HG03565 (cell line): ENCODE results near the gene CHST11.

Source experiments
- ATAC-seq: cut with Tn5 transposase; IDR thresholded peaks from one replicate; pipeline ENCODE4 v1.9.1; 2021; ENCODE audit warnings: mild to moderate bottlenecking, moderate library complexity; ENCODE audit not compliant: unreplicated experiment

CHST11 gene

GRCh38 chr12:104578453-104578852 lies 121.7 kb downstream of the CHST11 start:
- no peak for ATAC-seq

- ATAC-seq, result peak; percentile 39
Observed at GRCh38 chr12:104579718-104580495, 123.2 kb downstream of the CHST11 start.

- ATAC-seq, result no peak
Observed at GRCh38 chr12:104581005-104581570, 124.3 kb downstream of the CHST11 start.

- ATAC-seq, result peak; percentile 72
Observed at GRCh38 chr12:104582739-104583138, 126.0 kb downstream of the CHST11 start.

- ATAC-seq, result peak; percentile 38
Observed at GRCh38 chr12:104583301-104583700, 126.6 kb downstream of the CHST11 start.

GRCh38 chr12:104585448-104586055 lies 128.8 kb downstream of the CHST11 start:
- ATAC-seq, result no peak

GRCh38 chr12:104586351-104586919 lies 129.7 kb downstream of the CHST11 start:
- ATAC-seq, result no peak

- ATAC-seq, result no peak
Observed at GRCh38 chr12:104588047-104588920, 131.5 kb downstream of the CHST11 start.

GRCh38 chr12:104588921-104589590 lies 132.3 kb downstream of the CHST11 start:
- ATAC-seq, result no peak

- no peak for ATAC-seq
Observed at GRCh38 chr12:104590022-104590421, 133.3 kb downstream of the CHST11 start.

- no peak for ATAC-seq
Observed at GRCh38 chr12:104591257-104591885, 134.6 kb downstream of the CHST11 start.

- no peak for ATAC-seq
Observed at GRCh38 chr12:104593482-104593881, 136.7 kb downstream of the CHST11 start.

GRCh38 chr12:104596134-104596799 lies 139.5 kb downstream of the CHST11 start:
- no peak for ATAC-seq

GRCh38 chr12:104596898-104597843 lies 140.4 kb downstream of the CHST11 start:
- ATAC-seq, result no peak

GRCh38 chr12:104598342-104599271 lies 141.9 kb downstream of the CHST11 start:
- ATAC-seq, result no peak

GRCh38 chr12:104599272-104600035 lies 142.7 kb downstream of the CHST11 start:
- ATAC-seq, result no peak
